GM23248 (cell line): Measurements from ENCODE around the gene UST. TPM values are rescaled to one million over a fixed set of nuclear protein-coding genes. Genes with fewer than 3 reads are reported as not detected.

Experiments
- DNase-seq: peaks from one replicate; pipeline ENCODE4 v3.0.0-alpha.2; 2015
- H2AFZ ChIP-seq: fragments of 200-600 bp; sonication (generic); 2 replicates; pipeline ENCODE4 v1.6.1; 2016; ENCODE audit warnings: antibody characterized with exemption
- H3F3A ChIP-seq: fragments of 200-600 bp; sonication (generic); 2 replicates; pipeline ENCODE4 v1.6.1; 2016; ENCODE audit warnings: mild to moderate bottlenecking, antibody characterized with exemption, mixed run types; ENCODE audit not compliant: insufficient read depth
- H3K27ac ChIP-seq: fragments of 200-600 bp; sonication (generic); 2 replicates; pipeline ENCODE4 v1.5.1; 2016; ENCODE audit warnings: mild to moderate bottlenecking
- H3K27me3 ChIP-seq: fragments of 200-600 bp; sonication (generic); replicated peaks from 2 replicates; pipeline ENCODE4 v1.6.1; 2016; ENCODE audit warnings: mild to moderate bottlenecking; ENCODE audit not compliant: insufficient read depth
- H3K36me3 ChIP-seq: fragments of 200-600 bp; sonication (generic); 2 replicates; pipeline ENCODE4 v1.6.1; 2016; ENCODE audit warnings: low read depth, mild to moderate bottlenecking
- H3K4me1 ChIP-seq: fragments of 200-600 bp; sonication (generic); 2 replicates; pipeline ENCODE4 v1.6.1; 2016; ENCODE audit warnings: mild to moderate bottlenecking; ENCODE audit not compliant: insufficient read depth
- H3K4me2 ChIP-seq: fragments of 200-600 bp; sonication (generic); one replicate; pipeline ENCODE4 v1.6.1; 2016; ENCODE audit warnings: mild to moderate bottlenecking; ENCODE audit not compliant: unreplicated experiment
- H3K4me3 ChIP-seq: fragments of 200-600 bp; sonication (generic); 2 replicates; pipeline ENCODE4 v1.5.1; 2016; ENCODE audit warnings: mild to moderate bottlenecking
- H3K79me2 ChIP-seq: fragments of 200-600 bp; sonication (generic); 2 replicates; pipeline ENCODE4 v1.6.1; 2016; ENCODE audit warnings: mild to moderate bottlenecking; ENCODE audit not compliant: insufficient read depth
- H3K9ac ChIP-seq: fragments of 200-600 bp; sonication (generic); 2 replicates; pipeline ENCODE4 v1.6.1; 2016; ENCODE audit warnings: mild to moderate bottlenecking
- H3K9me2 ChIP-seq: fragments of 200-600 bp; sonication (generic); 2 replicates; pipeline ENCODE4 v1.6.1; 2016; ENCODE audit warnings: mixed run types, mild to moderate bottlenecking, moderate library complexity; ENCODE audit not compliant: insufficient read depth
- H3K9me3 ChIP-seq: fragments of 200-600 bp; sonication (generic); one replicate; pipeline ENCODE4 v1.6.1; 2017; ENCODE audit warnings: low read depth
- H4K20me1 ChIP-seq: fragments of 200-600 bp; sonication (generic); 2 replicates; pipeline ENCODE4 v1.6.0; 2016; ENCODE audit not compliant: insufficient read depth
- EZH2 ChIP-seq: fragments of 200-600 bp; sonication (generic); IDR thresholded peaks from 2 replicates; pipeline ENCODE4 v1.6.1; 2018; ENCODE audit warnings: antibody characterized with exemption, mild to moderate bottlenecking; ENCODE audit not compliant: insufficient read depth, poor library complexity, severe bottlenecking
- EZH2phosphoT487 ChIP-seq: fragments of 200-600 bp; sonication (generic); IDR thresholded peaks from 2 replicates; pipeline ENCODE4 v1.6.1; 2018; ENCODE audit warnings: antibody characterized with exemption, moderate library complexity, mild to moderate bottlenecking, low read depth; ENCODE audit not compliant: insufficient read depth
- WGBS, 2 experiments: methylation state at CpG; one replicate each; pipeline ENCODE4 v1.1.6; 2015 to 2017; ENCODE audit warnings: low lambda C conversion rate in 2 of 2, low coverage in 1 of 2; ENCODE audit errors: missing lambda C conversion rate in 2 of 2; 5-methylcytosine and 5-hydroxymethylcytosine counted together
- in situ Hi-C: fragments of 300-500 bp; cut with MboI; formaldehyde crosslinking; loops from 2 replicates; pipeline ENCODE4 v1.15.0; 2020
- polyA plus RNA-seq: library from polyadenylated mRNA; unstranded; fragments of >200 nt; fragmentation: Nextera tagmentation; extraction: Ambion mirVana; gene quantifications from 2 replicates; pipeline ENCODE4 v1.2.1, GENCODE V29; 2016
- total RNA-seq: library from RNA; depleted of rRNA; stranded (reverse); fragments of >200 nt; shearing (Covaris generic); gene quantifications from 2 replicates; pipeline ENCODE4 v1.2.3, GENCODE V29; 2014

Gene UST
- total and polyA plus RNA-seq, 2 experiments from 2014 or later = 10.1 to 23.3 TPM

DNA sequence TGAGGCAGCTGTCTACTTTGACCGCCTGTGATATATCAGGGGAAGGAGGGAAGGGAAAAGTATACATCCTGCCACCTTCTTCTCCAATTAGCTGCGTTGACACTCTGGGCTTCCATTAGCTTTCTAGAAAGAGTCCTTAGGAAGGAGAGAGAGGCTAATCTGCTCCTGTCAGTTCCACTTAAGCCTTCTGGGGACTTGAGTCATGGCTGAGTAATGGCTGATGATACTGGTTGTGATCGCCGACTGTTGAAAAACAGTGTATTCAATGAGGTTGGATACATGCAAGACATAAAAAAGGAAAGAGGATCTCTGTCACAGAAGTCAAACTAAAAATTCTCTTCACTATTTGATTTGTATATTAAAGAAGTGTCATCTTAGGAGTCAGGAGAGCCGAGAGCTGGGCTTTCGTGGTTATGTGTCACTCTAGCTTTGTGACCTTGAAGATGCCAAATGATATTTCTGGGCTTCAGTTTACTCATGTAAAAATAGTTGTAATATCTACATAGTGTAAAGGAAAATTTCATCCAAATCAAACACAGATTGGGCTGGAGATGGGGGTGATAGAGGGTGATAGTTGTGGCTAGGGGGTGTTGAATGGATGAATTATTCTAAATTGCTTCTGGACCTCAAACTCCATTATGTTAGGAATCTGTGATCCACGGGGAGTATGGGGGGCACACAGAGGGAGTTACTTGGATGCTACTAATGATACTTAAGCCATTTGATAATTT is 189.0 kb downstream of the UST start:
- no peaks in the 10 kb centered on the region for H3K27me3 ChIP-seq
- in situ Hi-C loops = no loop called here
- 6 to 8% methylated on average over 7 of the region's 7 CpGs for WGBS, 2 experiments
- peaks cover 37% of the 10 kb centered on the region for H3F3A ChIP-seq
- no peak overlapping the region for H2AFZ ChIP-seq
- no peaks in the 10 kb centered on the region for H3K36me3 ChIP-seq
- 0 out of 2 replicates have a peak, but pooled peaks cover 24% of the 10 kb centered on the region for H3K79me2 ChIP-seq
- H3K9me2 ChIP-seq = no peaks in the 10 kb centered on the region
- no peaks in the 10 kb centered on the region for H3K9me3 ChIP-seq
- peak overlapping the region; percentile 40 for H3K27ac ChIP-seq
- peak; percentile 81 for DNase-seq
- H4K20me1 ChIP-seq = no peaks in the 10 kb centered on the region; the same call in 1 of the 2 replicates
- peak overlapping the region; percentile 75 for H3K4me2 ChIP-seq
- peak overlapping the region; percentile 17; the same call in 1 of the 2 replicates for H3K4me3 ChIP-seq
- no peak for TF ChIP-seq EZH2phosphoT487
- no peak for TF ChIP-seq EZH2
- peak overlapping the region; percentile 23 for H3K9ac ChIP-seq
- peaks cover 38% of the 10 kb centered on the region for H3K4me1 ChIP-seq

DNA sequence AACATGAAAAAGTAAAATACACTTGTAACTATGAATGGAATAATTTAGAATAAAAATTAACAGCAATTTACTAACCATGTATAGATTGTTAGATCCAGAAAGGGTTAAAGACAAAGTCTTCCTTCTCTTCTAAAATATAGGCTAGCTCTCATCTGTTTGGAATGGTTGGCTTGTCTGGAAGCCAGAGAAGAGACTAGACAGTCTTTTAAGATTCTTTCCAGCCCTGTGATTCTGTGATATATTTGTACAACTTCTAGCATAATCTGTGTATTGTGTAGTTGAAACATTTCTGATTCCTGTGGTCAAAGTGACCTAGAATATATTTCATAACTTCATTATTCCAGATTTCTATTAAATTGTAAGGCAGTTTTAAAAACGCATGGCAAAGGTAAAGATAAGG is 196.6 kb downstream of the UST start:
- Histone ChIP-seq H3K9me2 (no peaks in the 10 kb centered on the region), H2AFZ (no peak overlapping the region), H3K36me3 (no peaks in the 10 kb centered on the region), H3K9me3 (no peaks in the 10 kb centered on the region), H3K27me3 (no peaks in the 10 kb centered on the region), H3F3A (peaks cover 19% of the 10 kb centered on the region), H3K4me2 (peak overlapping the region; percentile 22), H3K4me1 (peaks cover 31% of the 10 kb centered on the region), H3K9ac (no peak overlapping the region), H3K4me3 (no peak overlapping the region), H3K27ac (peak overlapping the region; percentile 31), H3K79me2 (0 out of 2 replicates have a peak, but pooled peaks cover under 1% of the 10 kb centered on the region), H4K20me1 (no peaks in the 10 kb centered on the region)
- WGBS, 2 experiments = 13 to 29% methylated on average over 1 of the region's 1 CpG
- in situ Hi-C loops = loop anchor here (10.0 kb wide), 1 partner anchor 199 kb away; the partner anchor contains the start of gene UST
- peak; percentile 74 for DNase-seq
- TF ChIP-seq EZH2 (no peak), EZH2phosphoT487 (no peak)

DNA sequence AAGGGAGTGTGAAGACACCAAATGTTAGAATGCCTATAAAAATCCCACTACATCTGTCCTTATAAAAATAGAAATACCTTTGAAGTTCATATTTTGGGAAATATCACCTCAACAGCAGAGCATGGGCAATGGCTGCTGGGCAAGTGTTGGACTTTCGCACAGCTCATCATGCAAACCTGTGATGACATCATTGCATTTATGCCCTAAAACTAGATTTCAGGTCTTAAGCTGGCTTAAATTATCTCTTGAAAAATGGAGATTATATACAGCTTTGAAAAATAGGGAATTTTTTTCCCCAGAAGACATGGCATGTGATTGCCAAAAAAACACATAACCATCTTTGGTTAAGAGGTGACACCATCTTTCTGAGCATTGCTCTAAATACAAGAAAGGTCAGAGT is 197.8 kb downstream of the UST start:
- no peak overlapping the region for H2AFZ ChIP-seq
- no peaks in the 10 kb centered on the region for H3K9me3 ChIP-seq
- H3K9me2 ChIP-seq = no peaks in the 10 kb centered on the region
- no peak overlapping the region for H3K4me2 ChIP-seq
- TF ChIP-seq EZH2phosphoT487 = no peak
- no peak overlapping the region for H3K4me3 ChIP-seq
- H3K79me2 ChIP-seq = no peaks in the 10 kb centered on the region
- H3K9ac ChIP-seq = no peak overlapping the region
- no peak for DNase-seq
- H3K36me3 ChIP-seq = no peaks in the 10 kb centered on the region
- H3F3A ChIP-seq = peaks cover 19% of the 10 kb centered on the region
- no peaks in the 10 kb centered on the region for H3K27me3 ChIP-seq
- H3K4me1 ChIP-seq = peaks cover 31% of the 10 kb centered on the region
- in situ Hi-C loops = loop anchor here (10.0 kb wide), 1 partner anchor 200 kb away; the partner anchor contains the start of gene UST
- no peaks in the 10 kb centered on the region for H4K20me1 ChIP-seq
- 100% methylated on average over 1 of the region's 1 CpG for WGBS, 2 experiments
- no peak overlapping the region for H3K27ac ChIP-seq

DNA sequence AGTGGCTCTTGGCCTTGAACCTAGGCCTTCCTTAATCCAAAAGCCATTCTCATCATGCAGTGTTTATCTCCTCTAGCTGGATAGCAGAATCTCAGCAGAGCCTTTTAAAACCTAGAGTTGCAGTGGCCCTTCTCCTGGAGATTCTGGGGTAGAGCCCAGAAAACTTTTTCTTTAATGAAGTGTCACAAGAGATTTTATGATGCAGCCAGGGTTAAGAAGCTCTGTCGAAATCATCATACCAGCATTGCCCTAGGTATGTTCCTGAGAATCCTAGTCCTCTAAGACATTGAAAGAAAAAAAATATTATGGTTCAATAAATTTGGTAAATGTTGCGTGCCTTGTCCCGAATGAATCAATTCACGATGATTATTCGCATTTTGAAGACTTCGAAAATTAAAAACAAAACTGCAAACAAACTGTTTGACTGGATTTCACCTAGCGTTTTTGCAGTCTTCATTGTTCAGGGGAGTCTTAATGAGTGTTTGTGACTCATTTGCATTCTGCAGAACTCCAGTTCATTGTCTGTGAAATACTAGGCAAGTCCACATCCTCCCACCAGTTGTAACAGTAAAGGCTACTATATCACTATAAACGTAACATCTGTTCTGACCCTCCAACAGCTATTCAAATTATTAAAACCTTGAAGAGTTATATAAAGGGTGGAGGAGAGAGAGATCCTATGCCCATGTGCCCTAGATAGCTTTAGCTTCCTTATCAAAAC is 198.6 kb downstream of the UST start:
- WGBS, 2 experiments = 62 to 65% methylated on average over 8 of the region's 8 CpGs

More for the DNA sequence above, 198.6 kb downstream of the UST start:
- Histone ChIP-seq H3F3A (peaks cover 19% of the 10 kb centered on the region), H3K36me3 (no peaks in the 10 kb centered on the region), H3K27me3 (no peaks in the 10 kb centered on the region), H3K9ac (no peak overlapping the region), H2AFZ (no peak overlapping the region), H3K9me2 (no peaks in the 10 kb centered on the region), H3K4me2 (no peak overlapping the region), H3K4me3 (no peak overlapping the region), H3K79me2 (no peaks in the 10 kb centered on the region), H3K9me3 (no peaks in the 10 kb centered on the region), H4K20me1 (no peaks in the 10 kb centered on the region), H3K27ac (peak overlapping the region; percentile 13; the same call in 1 of the 2 replicates), H3K4me1 (peaks cover 38% of the 10 kb centered on the region)
- DNase-seq = peak; percentile 69
- TF ChIP-seq EZH2phosphoT487 (no peak), EZH2 (no peak)
- in situ Hi-C loops = loop anchor here (10.0 kb wide), 1 partner anchor 201 kb away; the partner anchor contains the start of gene UST
